Omental fat pad (tissue), 4 donors: ENCODE measurements around the gene MPRIP. TPM values are rescaled to one million over a fixed set of nuclear protein-coding genes. Genes with fewer than 3 reads are reported as not detected.

Experiments used
- ATAC-seq: fragments of 150-250 bp; one replicate; pipeline ENCODE4 v1.9.1; 2016; ENCODE audit warnings: mild to moderate bottlenecking, moderate library complexity; ENCODE audit not compliant: low FRiP score
- DNase-seq: peaks from one replicate; pipeline ENCODE4 v3.0.0-alpha.2; 2019; ENCODE audit warnings: low spot score
- CTCF ChIP-seq, 3 donors: fragments of 450-650 bp; IDR thresholded peaks; one replicate each; pipeline ENCODE4 v1.5.1; 2016 to 2017; ENCODE audit warnings: antibody characterized with exemption in 3 of 3, mild to moderate bottlenecking in 3 of 3, moderate library complexity in 2 of 3
- total RNA-seq, 4 donors: library from RNA; depleted of rRNA; stranded (reverse); fragments of >200 nt; gene quantifications; one replicate each; pipeline ENCODE4 v1.1.0, GENCODE V29; 2016

The MPRIP gene
- total RNA-seq, 4 donors from 2014 or later = 68.6 to 196 (median 125) TPM

GRCh38 chr17:17128476-17129075 is 86.3 kb downstream of the MPRIP start:
- no peak for ATAC-seq
- no peak for DNase-seq
- no peak for TF ChIP-seq CTCF (IDR thresholded peaks at IDR 0.05)

- TF ChIP-seq CTCF (IDR thresholded peaks at IDR 0.05) = no peak
- ATAC-seq = no peak
- DNase-seq = no peak
Measured at GRCh38 chr17:17129466-17129865, 87.2 kb downstream of the MPRIP start.

GRCh38 chr17:17130077-17130844 is 88.0 kb downstream of the MPRIP start:
- DNase-seq (no peak), ATAC-seq (no peak)
- TF ChIP-seq CTCF (IDR thresholded peaks at IDR 0.05) = no peak

- ATAC-seq = no peak
- DNase-seq = no peak
- TF ChIP-seq CTCF (IDR thresholded peaks at IDR 0.05) = no peak
Measured at GRCh38 chr17:17131839-17132238, 89.6 kb downstream of the MPRIP start.

- TF ChIP-seq CTCF (IDR thresholded peaks at IDR 0.05) = no peak
- no peak for ATAC-seq
Measured at GRCh38 chr17:17132746-17133145, 90.5 kb downstream of the MPRIP start.

GRCh38 chr17:17134051-17134956 is 92.0 kb downstream of the MPRIP start:
- TF ChIP-seq CTCF (IDR thresholded peaks at IDR 0.05) = no peak
- DNase-seq = no peak
- ATAC-seq = no peak

More at GRCh38 chr17:17132746-17133145, 90.5 kb downstream of the MPRIP start:
- no peak for DNase-seq
